Pons (tissue), 1 donor: ENCODE data around the gene DESI2.
"Not testable (repeated sequence)": the region's sequence is repeated elsewhere in the genome, so short reads cannot be mapped to it uniquely, and the experiment has no call there.

ENCODE experiments used
- DNase-seq: peaks from one replicate; pipeline ENCODE4 v3.0.0-alpha.2; 2016; ENCODE audit warnings: low spot score

Gene DESI2

DNA sequence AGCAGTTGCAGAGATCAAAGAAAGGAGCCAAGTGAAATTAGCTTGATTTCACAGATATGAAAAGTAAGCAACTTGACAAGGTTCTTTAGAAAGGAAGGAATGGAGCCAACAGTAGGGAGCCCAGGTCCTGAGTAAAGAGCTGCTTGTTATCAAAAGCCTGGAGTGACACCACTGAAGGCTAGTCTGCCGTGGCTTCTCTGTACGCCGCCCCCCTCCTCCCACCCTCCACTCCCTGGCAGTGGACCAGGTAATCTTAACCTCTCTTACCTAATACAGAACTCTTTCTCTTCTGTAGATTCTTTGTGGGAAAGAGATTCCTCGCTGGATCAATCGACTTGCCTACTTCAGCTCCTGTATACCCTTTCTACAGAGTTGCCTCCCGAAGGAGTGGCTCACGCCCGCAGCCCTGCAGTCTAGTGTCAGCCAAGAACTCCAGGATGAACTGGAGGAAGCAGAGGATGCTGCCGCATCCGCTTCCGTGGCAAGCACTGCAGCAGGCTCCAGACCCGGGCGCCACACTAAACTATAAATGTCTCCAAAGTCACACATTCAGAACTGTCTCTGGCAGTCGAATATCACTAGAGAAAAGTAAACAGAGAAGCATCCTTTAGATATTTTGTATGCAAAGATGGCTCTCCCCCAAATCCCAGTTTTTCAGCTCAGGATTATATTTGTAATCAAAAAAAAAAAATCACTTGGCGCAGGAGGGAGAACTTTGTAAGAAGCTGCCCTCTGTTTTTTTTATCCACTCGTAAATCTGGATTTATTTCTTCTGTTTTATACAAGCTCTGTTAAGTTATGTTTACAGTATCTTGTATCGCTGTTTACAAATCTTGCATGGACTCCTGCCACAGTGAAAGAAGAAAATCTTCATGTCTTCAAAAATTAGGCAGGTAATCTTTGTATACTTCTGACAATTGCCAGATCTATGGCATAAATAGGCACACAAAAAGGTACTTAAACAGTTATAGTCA is 52.6 kb downstream of the DESI2 start:
- no peak for DNase-seq

DNA sequence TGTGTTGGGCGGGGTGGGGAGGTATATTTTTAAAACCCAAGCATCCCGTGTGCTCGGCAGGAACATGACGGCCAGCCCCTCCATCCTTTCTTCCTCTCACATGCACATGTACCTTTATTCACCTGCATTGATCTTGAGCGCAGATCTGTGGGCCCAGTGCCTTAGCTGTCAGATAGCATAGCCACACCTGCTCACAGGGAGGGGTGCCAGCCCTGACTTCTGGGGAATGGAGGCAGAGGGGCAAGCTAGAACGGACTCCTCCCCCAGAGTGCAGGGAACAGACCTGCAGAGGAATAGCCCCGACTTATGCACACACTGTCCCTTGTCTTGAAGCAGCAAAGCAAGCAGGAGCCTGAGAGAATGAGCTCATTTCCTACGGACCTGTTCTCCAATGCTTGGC is 56.1 kb downstream of the DESI2 start:
- DNase-seq, result no peak

DNA sequence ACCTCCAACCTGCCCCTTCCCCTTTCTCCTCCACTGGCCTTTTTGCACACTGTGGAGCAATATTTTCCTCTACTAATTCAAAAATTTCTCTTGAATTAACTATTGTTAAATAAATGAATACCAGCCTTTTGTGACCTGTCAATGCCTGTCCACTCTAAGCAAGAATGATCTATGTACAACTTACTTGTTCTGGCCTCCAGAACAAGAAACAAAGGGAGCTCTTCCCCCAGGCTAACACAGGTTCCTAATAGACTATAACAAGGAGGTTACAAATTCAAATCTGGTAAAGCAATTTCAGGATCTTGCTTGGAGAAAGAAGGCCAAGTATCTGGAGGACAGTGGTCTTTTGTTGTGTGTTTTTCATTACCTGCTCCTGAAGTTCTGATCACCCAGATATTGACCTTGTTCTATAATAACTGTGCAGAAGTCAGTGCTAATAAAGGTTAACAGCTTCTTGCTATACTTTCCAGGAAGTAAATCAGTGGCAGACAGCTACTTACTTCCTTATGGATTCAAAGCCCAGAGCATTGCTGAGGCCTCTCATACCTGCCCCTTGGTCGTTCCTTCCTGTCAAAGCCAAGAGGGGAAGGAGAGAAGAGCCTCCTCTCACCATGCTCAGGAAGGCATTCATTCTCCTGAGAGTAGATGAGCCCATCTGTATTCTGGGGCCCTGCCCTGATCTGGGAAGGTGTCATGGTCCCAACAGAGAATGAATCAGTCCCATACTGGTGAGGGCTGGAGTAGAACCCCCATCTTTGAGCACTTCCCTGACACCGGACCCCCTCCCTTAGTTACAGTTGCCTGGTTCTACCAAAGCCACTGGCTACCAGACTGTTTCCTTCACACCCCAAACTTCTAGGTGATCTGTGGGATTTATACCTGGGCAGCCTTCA is 56.8 kb downstream of the DESI2 start:
- DNase-seq, result no peak

DNA sequence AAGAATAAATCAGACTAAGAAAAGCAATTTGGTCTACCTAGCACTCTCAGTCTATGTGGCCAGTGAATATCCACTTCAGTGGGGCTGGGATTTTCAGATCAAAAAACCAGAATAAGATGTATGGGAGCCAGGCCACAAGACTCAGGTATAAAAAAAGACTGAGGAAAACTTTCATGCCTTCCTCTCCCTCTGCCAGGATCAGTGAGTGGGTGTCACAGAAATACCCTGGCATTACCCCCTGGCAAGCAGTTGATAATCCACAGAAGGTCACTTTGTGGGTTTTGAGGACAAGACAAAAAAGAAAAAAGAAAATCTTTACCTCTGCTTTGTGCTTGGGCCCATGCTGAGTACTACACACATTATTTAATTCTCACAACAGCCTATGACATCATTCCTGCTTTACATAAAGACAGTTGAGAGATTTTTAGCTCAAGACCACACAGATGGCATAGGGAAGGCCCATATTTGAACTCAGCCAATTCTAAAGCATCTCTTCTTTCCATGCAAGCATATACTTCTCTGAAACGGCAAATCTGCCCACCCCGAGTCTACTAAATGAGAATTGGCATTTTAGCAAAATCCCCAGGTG is 57.6 kb downstream of the DESI2 start:
- no peak for DNase-seq

DNA sequence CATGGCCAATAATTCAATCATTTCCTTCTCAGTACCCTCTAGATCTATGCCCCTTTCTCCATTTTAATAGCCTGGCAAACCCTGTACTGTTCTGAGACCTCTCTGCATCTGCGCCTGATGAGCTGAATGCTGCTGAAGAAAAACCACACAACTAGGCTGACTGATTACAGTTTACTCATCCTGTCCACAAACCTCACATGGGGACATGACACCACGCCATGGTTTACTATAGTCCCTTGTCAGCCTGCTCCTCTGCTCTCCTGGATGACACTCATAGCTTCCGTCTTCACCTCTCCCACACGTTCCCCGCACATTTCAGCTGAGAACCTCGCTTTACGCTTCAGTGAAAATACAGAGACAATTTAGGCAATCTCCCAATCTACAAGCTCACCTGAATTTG is 59.7 kb downstream of the DESI2 start:
- DNase-seq, result no peak

DNA sequence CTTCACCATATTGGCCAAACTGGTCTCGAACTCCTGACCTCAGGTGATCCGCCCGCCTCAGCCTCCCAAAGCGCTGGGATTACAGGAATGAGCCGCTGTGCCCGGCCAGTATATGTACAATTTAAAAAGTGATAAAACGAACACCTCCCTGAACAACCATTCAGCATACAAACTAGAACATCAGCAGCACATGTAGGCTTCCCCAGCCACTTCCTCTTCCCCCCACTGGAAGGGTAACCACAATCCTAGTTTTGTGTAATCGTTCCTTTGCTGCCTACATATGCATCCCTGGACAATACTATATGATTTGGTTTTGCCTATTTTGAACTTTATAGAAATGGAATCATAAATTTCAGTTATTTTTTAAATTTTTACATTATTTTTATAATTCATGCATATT is 60.4 kb downstream of the DESI2 start:
- DNase-seq, result no peak

DNA sequence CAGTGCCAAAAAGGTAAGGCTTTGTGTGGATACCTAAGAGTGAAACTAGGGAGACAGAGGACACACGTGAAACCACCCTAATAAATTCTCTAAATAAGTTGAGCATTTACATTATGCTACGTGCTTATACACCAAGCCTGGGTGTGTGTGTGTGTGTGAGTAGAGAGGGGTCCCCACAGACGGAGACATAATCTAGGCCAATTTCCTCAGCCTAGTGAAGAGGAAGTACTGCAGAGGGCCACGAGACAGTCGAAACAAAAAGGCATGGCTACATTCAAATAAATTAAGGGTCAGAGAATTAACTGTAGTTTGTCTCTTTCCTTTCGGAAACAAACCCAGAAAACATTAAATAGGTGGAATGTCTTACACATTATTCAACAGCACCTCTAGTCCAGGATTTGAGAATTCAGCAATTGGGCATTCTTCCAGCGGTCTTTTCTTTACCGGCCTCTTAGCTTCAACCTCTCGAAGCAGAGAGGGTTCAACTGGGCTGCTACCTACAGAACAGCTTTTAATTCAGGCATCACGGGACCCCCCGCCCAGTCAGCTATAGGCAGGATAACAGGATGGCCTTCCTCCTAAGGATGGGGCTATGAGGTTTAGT is 75.0 kb downstream of the DESI2 start:
- no peak for DNase-seq

DNA sequence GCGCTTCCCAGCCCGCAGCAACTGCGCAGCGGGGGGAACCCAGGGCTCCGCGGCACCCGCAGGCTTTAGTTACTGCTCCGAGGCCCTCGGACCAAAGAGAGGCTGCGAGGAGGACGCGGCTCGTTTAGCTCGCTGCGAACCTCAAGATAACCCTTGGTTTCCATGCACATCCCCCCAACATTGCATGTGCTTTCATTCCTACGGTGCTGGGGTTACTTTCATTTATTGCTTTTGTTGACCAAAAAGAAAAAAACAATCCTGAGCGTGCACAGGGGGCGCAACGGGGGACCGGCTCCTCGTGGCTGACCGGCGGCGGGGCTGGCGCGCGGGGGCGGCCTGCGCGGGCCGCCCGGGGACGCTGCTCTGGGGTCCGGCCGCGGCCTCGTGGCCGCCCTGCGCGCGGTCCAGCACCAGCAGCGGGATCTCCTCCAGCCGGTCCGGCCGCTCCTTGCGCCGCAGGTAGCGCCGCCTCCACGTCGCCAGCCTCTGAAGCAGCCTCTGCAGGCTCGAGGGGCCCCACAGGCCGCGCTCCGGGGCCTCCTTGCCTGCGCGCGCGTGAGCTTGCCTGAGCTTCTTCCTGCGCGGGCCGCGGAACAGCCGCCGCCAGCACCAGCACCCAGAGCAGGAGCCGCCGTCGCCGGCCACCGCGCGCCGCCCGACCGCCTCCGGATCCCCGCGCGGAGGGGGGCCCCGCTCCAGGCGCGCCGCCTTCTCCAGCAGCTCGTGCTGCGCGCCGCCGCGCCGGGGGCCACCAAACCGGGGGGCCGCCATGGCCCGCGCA is 77.4 kb downstream of the DESI2 start:
- DNase-seq, result no peak

DNA sequence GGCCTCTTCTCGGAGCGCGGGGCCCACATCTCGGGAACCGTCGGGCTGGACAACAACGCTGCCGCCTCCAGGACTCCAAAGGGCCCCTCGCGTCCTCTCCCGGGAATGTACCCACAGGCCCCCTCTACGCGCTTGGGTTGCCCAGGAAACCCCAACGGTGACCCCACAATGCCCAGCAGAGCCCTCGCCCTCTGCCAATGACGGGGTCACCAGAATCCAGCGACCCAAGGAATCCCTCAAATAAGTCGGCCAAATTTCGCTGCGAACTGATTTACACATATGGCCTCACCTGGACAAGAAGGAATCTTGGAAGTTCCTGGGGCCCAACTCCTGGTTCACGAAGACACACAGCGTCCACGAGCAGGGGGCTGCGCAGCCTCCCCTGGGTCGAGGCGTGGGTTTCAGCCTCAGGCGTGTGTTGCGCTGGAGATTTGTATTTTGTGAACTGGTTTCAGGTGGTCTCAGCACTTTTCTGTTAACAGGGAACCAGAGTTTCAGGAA is 78.1 kb downstream of the DESI2 start:
- DNase-seq, result no peak

DNA sequence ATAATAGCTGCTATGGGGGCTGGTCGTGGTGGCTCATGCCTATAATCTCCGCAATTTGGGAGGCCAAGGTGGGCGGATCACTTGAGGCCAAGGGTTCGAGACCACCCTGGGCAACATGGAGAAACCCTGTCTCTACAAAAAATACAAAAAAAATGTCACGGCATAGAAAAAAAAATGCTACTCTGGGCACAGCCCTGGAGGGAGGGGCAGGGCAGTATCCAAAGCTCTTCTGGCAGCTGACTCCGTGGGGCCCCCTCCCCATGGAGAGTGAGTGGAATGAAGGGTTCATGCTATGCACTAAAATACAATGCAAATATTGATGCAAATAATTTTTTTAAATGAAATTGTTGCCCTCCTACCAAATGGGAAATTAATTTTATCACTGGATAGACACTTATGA is 78.7 kb downstream of the DESI2 start:
- no peak for DNase-seq

DNA sequence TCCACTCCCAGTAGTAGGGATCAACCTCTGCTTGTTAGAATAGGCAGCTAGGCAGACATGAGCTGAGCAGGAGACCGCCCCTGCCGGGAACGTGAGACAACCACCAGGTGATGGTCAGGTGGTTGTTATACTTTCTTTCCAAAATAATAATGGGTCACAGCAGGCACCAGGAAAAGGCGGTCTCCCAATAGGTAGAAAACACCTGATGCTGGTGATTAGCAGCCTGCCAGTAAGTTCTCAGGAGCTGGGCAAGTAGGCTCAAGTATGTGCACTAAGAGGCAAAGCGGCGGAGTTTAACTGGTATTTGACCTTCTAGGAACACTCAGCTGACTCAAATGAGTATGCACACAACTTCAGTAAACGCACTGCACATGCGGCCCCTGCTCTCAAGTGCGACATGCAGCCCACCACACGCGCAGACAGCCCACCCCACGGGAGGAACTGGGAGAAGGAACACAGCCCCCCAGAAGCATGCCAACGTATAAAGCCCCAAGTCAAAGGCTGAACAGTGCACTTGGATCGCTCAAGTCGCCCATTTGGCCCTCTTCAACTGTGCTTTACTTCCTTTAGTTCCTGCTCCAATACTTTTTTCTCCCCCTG is 80.0 kb downstream of the DESI2 start:
- no peak for DNase-seq

DNA sequence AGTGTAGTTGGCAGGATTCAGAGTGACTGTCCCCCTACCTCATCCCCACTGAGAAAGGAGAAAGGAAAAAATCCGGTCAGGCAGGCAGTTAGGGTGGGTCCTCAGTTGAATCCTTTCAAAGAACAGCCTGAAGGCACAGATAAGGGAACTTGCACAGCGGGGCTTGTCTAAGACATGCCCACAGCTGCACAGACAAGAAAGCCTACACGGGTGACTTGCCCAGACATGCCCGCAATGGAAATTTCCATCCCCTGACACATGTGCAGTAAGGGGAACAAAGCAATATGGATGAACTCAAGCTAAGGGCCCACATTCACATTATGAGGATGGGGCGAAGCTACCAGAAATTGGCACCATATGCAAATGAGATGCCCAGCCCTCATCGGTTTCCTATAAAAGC is 82.5 kb downstream of the DESI2 start:
- no peak for DNase-seq

DNA sequence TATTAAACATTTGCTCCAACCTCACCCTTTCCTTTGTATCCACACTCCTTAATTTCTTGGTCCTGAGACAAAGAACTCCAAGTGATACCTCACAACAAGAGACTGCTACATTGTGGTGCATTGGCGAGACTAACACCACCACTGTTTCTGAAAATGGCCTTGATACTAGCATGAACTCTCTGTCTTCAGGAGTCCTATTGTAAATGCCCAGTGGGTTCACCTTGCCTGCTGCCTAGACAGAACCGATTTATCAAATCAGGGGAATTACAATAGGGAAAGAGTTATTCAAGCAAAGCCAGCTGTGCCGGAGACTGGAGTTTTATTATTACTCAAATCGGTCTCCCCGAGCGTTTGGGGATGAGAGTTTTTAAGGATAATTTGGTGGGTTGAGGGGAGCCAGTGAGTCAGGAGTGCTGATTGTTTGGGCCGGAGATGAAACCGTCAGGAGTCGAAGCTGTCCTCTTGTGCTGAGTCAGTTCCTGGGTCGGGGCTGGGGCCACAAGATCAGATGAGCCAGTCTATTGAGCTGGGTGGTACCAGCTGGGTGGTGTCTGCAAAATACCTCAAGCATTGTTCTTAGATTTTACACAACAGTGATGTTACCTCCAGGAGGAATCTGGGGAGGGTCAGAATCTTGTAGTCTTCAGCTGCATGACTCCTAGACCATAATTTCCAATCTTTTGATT is 83.1 kb downstream of the DESI2 start:
- no peak for DNase-seq

DNA sequence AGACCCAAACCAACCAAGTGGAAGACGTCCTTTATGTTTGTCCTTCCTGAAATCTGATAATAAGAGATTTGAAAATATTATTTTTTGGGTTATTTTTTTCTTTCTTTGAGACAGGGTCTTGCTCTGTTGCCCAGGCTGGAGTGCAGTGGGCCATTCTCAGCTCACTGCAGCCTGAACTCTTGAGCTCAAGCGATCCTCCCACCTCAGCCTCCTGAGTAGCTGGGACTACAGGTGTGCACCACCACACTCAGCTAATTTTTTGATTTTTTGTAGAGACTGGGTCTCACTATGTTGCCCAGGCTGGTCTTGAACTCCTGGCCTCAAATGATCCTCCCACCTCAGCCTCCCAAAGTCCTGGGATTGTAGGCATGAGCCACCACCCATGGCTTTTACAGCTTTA is 86.2 kb downstream of the DESI2 start:
- not testable (repeated sequence) for DNase-seq

DNA sequence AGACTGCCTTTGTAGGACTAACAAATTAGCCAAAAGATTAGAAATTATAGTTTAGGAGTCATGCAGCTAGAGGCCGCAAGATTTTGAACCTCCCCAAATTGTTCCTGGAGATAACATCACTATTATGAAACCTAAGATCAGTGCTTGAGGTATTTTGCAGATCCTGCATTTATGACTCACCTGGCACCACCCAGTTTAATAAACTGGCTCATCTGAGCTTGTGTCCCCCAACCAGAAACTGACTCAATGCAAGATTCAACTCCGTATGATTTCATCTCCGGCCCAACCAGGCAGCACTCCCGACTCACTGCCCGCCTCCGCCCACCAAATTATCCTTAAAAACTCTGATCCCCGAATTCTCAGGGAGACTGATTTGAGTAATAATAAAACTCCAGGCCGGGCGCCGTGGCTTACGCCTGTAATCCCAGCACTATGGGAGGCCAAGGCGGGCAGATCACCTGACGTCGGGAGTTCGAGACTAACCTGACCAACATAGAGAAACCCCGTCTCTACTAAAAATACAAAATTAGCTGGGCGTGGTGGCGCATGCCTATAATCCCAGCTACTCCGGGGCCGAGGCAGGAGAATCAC is 87.2 kb downstream of the DESI2 start:
- not testable (repeated sequence) for DNase-seq

DNA sequence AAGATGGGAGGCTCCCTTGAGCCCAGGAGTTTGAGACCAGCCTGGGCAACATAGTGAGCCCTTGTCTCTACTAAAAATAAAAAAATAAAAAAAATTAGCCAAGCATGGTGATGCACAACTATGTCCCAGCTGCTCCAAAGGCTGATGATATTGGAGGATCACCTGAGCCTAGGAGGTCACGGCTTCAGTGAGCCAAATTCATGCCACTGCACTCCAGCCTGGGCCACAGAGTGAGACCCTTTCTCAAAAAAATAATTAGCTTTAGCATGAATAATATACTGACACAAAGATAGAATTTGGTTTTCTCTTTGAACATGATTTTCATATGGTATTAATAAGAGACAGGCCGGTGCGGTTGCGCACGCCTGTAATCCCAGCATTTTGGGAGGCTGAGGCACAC is 88.8 kb downstream of the DESI2 start:
- DNase-seq, result no peak

DNA sequence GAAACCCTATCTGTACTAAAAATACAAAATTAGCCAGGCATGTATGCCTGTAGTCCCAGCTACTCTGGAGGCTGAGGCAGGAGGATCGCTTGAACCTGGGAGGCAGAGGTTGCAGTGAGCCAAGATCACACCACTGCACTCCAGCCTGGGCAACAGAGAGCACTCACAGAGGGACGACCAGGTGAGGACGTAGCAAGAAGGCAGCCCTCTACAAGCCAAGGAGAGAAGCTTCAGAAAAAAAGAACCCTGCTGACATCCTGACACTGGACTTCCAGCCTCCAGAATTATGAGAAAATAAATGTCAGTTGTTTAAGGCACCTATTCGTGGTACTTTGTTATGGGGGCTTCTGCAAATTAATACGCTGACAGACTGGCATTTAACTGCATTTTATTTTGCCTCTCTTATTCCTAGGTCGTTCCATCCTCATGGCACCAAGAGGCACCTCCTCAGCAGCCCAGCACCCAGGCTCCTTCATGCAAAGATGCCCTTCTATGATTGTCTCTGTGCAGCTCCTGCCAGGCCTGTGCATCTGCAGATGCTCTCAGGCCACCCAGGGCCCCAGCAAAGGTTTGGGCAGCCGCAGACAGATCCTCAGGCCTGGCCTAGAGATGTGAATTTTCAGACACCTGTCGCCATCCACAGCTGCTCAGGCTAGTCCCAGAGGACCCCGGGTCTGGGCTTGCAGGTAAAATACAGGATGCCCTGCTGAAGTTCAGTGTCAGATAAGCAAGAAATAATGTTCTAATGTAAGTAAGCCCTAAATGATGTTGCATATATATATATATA is 96.5 kb downstream of the DESI2 start:
- DNase-seq, result no peak

DNA sequence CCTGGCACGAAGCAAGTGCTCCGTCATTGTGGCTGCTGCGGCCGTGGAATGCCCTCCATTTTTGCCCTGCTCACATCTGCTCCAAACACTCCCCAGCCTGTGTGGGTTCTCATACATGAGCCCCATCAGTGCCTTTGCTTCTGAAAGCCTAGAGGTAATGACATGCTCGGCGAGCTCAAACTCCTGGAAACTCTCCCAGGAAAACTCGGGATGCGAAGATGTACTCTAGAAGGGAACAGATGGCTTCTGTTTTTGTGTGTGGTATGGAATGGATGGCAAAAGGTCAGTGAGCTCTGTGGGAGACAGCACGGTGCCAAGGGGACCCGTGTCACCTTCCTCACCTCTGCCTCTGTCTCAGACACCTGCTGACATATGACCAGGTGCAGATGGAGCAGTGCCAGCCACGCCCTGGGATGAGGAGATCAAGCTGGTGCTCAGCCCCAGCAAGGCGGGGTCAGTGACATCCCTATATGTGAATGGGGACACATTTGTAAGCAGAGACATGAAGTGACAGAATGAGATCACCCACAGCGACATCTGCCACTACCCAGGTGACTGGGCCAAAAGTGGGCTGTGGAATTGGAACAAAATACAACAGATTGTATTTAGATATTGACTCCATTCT is 98.5 kb downstream of the DESI2 start:
- DNase-seq, result peak; percentile 19
